ENCODE data around the gene SOBP.

DNA sequence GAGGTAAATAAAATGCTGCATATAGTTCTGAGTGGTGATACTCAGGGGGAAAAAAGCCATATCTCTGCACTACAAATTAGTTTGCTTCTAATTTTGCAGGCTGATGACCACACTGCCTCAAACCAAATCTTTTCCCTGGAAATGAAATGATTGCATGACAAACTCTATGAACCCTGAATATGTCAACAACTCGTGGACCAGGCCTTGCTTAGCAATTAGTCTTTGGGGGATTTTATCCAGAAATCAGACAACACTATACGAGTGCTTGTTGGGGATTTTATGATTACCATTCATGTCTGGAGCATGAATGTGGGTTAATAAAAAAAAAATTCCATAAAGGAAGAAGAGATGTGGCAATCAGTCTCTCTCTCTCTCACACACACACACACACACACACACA lies 42.0 kb downstream of the SOBP start:
- TF ChIP-seq, protein P1, sequence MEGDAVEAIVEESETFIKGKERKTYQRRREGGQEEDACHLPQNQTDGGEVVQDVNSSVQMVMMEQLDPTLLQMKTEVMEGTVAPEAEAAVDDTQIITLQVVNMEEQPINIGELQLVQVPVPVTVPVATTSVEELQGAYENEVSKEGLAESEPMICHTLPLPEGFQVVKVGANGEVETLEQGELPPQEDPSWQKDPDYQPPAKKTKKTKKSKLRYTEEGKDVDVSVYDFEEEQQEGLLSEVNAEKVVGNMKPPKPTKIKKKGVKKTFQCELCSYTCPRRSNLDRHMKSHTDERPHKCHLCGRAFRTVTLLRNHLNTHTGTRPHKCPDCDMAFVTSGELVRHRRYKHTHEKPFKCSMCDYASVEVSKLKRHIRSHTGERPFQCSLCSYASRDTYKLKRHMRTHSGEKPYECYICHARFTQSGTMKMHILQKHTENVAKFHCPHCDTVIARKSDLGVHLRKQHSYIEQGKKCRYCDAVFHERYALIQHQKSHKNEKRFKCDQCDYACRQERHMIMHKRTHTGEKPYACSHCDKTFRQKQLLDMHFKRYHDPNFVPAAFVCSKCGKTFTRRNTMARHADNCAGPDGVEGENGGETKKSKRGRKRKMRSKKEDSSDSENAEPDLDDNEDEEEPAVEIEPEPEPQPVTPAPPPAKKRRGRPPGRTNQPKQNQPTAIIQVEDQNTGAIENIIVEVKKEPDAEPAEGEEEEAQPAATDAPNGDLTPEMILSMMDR (IDR thresholded peaks at IDR 0.05; ENCODE audit: borderline replicate concordance, extremely low read depth, low read length, poor library complexity, severe bottlenecking) = no peak
- no peak for TF ChIP-seq EZH2 (IDR thresholded peaks at IDR 0.05; ENCODE audit: borderline replicate concordance, low read depth, low read length, severe bottlenecking)
